HepG2 (cell line): ENCODE measurements around the gene IRF2. TPM values are rescaled to one million over a fixed set of nuclear protein-coding genes. Genes with fewer than 3 reads are reported as not detected.
A peak's percentile ranks its signal among the peaks of the same experiment; 100 is the strongest.

ENCODE experiments used
- ARID2 ChIP-seq: sonication (generic); formaldehyde crosslinking; IDR thresholded peaks from 2 replicates; pipeline ENCODE4 v1.8.1; 2022; ENCODE audit warnings: mild to moderate bottlenecking, missing genetic modification reagents, borderline replicate concordance
- EED ChIP-seq: sonication (generic); formaldehyde crosslinking; IDR thresholded peaks from 2 replicates; pipeline ENCODE4 v1.5.0; 2020; ENCODE audit warnings: mild to moderate bottlenecking, missing genetic modification reagents
- ELF1 ChIP-seq: sonication (generic); formaldehyde crosslinking; IDR thresholded peaks from 2 replicates; pipeline ENCODE4 v1.4.0; 2020; ENCODE audit warnings: missing genetic modification reagents
- FOXP1 ChIP-seq, 2 experiments: fragments of 450-650 bp in 1 of 2; IDR thresholded peaks; 2 replicates each; pipeline ENCODE4 v1.6.1; 2017 to 2018; ENCODE audit warnings: antibody characterized with exemption in 1 of 2
- IKZF4 ChIP-seq: sonication (generic); formaldehyde crosslinking; IDR thresholded peaks from 2 replicates; pipeline ENCODE4 v1.5.1; 2020; ENCODE audit warnings: borderline replicate concordance, mild to moderate bottlenecking, low read depth, missing genetic modification reagents; ENCODE audit errors: not compliant biosample characterization
- KDM6A ChIP-seq: IDR thresholded peaks from 2 replicates; pipeline ENCODE4 v1.6.1; 2016; ENCODE audit warnings: low read depth
- MAF1 ChIP-seq: sonication (generic); formaldehyde crosslinking; IDR thresholded peaks from 2 replicates; pipeline ENCODE4 v1.5.0; 2020; ENCODE audit warnings: missing genetic modification reagents, borderline replicate concordance
- MEIS1 ChIP-seq: sonication (generic); formaldehyde crosslinking; IDR thresholded peaks from 2 replicates; pipeline ENCODE4 v1.9.0; 2021; ENCODE audit warnings: mild to moderate bottlenecking, missing genetic modification reagents, moderate library complexity, borderline replicate concordance
- MIXL1 ChIP-seq: IDR thresholded peaks from 2 replicates; pipeline ENCODE4 v1.6.1; 2016
- NFATC3 ChIP-seq: sonication (generic); formaldehyde crosslinking; IDR thresholded peaks from 2 replicates; pipeline ENCODE4 v1.5.1; 2020; ENCODE audit warnings: mild to moderate bottlenecking, missing genetic modification reagents
- RXRB ChIP-seq: IDR thresholded peaks from 2 replicates; pipeline ENCODE4 v1.6.1; 2016; ENCODE audit warnings: borderline replicate concordance, missing genetic modification reagents, missing compliant biosample characterization
- SCMH1 ChIP-seq: sonication (generic); formaldehyde crosslinking; IDR thresholded peaks from 2 replicates; pipeline ENCODE4 v1.9.0; 2021; ENCODE audit warnings: missing genetic modification reagents, mild to moderate bottlenecking, borderline replicate concordance
- SP2 ChIP-seq: sonication (generic); formaldehyde crosslinking; IDR thresholded peaks from 2 replicates; pipeline ENCODE4 v1.5.1; 2020; ENCODE audit warnings: mild to moderate bottlenecking, missing genetic modification reagents
- TARDBP ChIP-seq: sonication (generic); formaldehyde crosslinking; IDR thresholded peaks from 2 replicates; pipeline ENCODE4 v1.8.0; 2022; ENCODE audit warnings: mild to moderate bottlenecking, missing genetic modification reagents
- TSC22D2 ChIP-seq: sonication (generic); formaldehyde crosslinking; IDR thresholded peaks from 2 replicates; pipeline ENCODE4 v1.5.1; 2020; ENCODE audit warnings: missing genetic modification reagents, mild to moderate bottlenecking, borderline replicate concordance
- ZNF572 ChIP-seq: sonication (generic); formaldehyde crosslinking; IDR thresholded peaks from 2 replicates; pipeline ENCODE4 v1.5.1; 2020; ENCODE audit warnings: mild to moderate bottlenecking, missing genetic modification reagents
- ZNF790 ChIP-seq: sonication (generic); formaldehyde crosslinking; IDR thresholded peaks from 2 replicates; pipeline ENCODE4 v1.8.0; 2022; ENCODE audit warnings: missing genetic modification reagents, mild to moderate bottlenecking, borderline replicate concordance
- ZSCAN21 ChIP-seq: sonication (generic); formaldehyde crosslinking; IDR thresholded peaks from 2 replicates; pipeline ENCODE4 v1.8.0; 2022; ENCODE audit warnings: mild to moderate bottlenecking, missing genetic modification reagents, moderate library complexity, borderline replicate concordance
- polyA plus RNA-seq, 8 experiments: library from polyadenylated mRNA; depleted of rRNA in 3 of 8; stranded (reverse) in 7 of 8; unstranded in 1 of 8; fragments of >200 nt; fragmentation: Illumina TruSeq in 4 of 8; extraction: Trizol in 4 of 8; gene quantifications; 2 replicates each; pipeline versions ENCODE4 v1.2.1 to v1.2.3, GENCODE V29; 2011 to 2016; ENCODE audit warnings: low read depth in 4 of 8, missing spikeins in 1 of 8, mixed read lengths in 1 of 8; ENCODE audit not compliant: insufficient read depth in 1 of 8
- total RNA-seq, 5 experiments: library from RNA; depleted of rRNA; stranded (reverse); fragments of >200 nt; fragmentation: Illumina TruSeq; extraction: Trizol; gene quantifications; 2 replicates each; pipeline ENCODE4 v1.2.3, GENCODE V29; 2016; ENCODE audit warnings: low read depth in 1 of 5
- TF ChIP-seq, protein P1 (sequence below): sonication (generic); formaldehyde crosslinking; IDR thresholded peaks from 2 replicates; pipeline ENCODE4 v1.8.0; 2022; ENCODE audit warnings: mild to moderate bottlenecking, missing genetic modification reagents
- TF ChIP-seq, protein P2 (sequence below): sonication (generic); formaldehyde crosslinking; IDR thresholded peaks from 2 replicates; pipeline ENCODE4 v1.5.1; 2020; ENCODE audit warnings: missing genetic modification reagents, mild to moderate bottlenecking, borderline replicate concordance
- TF ChIP-seq, protein P3 (sequence below): IDR thresholded peaks from 2 replicates; pipeline ENCODE4 v1.6.1; 2016; ENCODE audit warnings: low read depth, borderline replicate concordance
- TF ChIP-seq, protein P4 (sequence below): sonication (generic); formaldehyde crosslinking; IDR thresholded peaks from 2 replicates; pipeline ENCODE4 v1.8.1; 2022; ENCODE audit warnings: mild to moderate bottlenecking, missing genetic modification reagents

IRF2 gene
- total and polyA plus RNA-seq, 2 of the 13 experiments (the other 11 are each of a cell fraction or from before 2014, with no cell fraction given) = 15.5 to 28.8 TPM

DNA sequence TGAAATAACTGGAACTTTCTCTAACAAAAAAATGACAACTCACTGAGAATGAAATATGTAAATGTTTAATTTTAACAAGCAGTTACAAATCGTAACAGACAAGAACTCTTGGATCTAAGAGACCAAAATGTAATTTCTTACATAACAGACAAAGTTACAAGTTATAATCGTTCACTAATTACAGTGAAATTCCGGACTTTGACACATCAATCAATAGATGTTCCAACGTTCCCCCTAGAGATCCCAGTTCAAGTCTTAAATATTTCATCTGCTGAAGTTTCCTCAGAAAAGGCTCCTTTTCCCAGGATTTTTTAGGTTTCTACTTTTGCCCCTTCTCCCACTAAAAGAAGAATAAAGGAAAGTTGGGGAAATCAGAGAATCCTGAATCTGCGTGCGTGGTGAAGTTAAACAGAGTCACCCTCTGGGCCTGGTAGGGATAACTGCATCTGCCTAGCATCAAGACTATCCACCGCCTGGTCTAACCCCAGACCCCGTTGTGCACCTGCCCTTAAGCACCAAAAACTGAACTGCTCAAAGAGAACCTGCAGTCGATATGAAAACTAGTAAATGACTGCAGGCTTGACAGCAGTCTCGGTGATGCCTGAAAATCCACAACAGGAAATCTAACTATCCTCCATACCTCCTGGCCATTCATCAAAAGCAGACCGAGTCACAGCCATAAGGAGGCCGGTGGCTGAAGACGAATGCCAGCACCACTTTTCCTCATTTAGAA, 2.3 kb downstream of the IRF2 start (continued):
- TF ChIP-seq, protein P1, sequence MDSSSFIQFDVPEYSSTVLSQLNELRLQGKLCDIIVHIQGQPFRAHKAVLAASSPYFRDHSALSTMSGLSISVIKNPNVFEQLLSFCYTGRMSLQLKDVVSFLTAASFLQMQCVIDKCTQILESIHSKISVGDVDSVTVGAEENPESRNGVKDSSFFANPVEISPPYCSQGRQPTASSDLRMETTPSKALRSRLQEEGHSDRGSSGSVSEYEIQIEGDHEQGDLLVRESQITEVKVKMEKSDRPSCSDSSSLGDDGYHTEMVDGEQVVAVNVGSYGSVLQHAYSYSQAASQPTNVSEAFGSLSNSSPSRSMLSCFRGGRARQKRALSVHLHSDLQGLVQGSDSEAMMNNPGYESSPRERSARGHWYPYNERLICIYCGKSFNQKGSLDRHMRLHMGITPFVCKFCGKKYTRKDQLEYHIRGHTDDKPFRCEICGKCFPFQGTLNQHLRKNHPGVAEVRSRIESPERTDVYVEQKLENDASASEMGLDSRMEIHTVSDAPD = no peak
- no peak for TF ChIP-seq NFATC3 (CRISPR knock-in tag)
- no peak for TF ChIP-seq EED
- TF ChIP-seq ARID2 (CRISPR knock-in tag) = 0 out of 2 replicates have a peak, but pooled peaks have one; percentile 48
- TF ChIP-seq SCMH1 = no peak
- TF ChIP-seq MIXL1 (CRISPR knock-in tag) = peak; percentile 14; the same call in 1 of the 2 replicates
- TF ChIP-seq FOXP1 (IDR thresholded peaks at IDR 0.05) = no peak
- no peak for TF ChIP-seq FOXP1 (CRISPR knock-in tag; IDR thresholded peaks at IDR 0.05)
- no peak for TF ChIP-seq SP2
- TF ChIP-seq ZSCAN21 = no peak
- TF ChIP-seq ELF1 (CRISPR knock-in tag) = no peak
- TF ChIP-seq MAF1 (CRISPR knock-in tag) = no peak
- no peak for TF ChIP-seq ZNF572 (CRISPR knock-in tag)
- no peak for TF ChIP-seq ZNF790 (CRISPR knock-in tag)
- TF ChIP-seq, protein P2, sequence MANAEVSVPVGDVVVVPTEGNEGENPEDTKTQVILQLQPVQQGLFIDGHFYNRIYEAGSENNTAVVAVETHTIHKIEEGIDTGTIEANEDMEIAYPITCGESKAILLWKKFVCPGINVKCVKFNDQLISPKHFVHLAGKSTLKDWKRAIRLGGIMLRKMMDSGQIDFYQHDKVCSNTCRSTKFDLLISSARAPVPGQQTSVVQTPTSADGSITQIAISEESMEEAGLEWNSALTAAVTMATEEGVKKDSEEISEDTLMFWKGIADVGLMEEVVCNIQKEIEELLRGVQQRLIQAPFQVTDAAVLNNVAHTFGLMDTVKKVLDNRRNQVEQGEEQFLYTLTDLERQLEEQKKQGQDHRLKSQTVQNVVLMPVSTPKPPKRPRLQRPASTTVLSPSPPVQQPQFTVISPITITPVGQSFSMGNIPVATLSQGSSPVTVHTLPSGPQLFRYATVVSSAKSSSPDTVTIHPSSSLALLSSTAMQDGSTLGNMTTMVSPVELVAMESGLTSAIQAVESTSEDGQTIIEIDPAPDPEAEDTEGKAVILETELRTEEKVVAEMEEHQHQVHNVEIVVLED (CRISPR knock-in tag) = no peak
- TF ChIP-seq RXRB = no peak
- TF ChIP-seq KDM6A = 0 out of 2 replicates have a peak, but pooled peaks have one; percentile 19
- TF ChIP-seq TARDBP (CRISPR knock-in tag) = no peak
- no peak; the same call in 1 of the 2 replicates for TF ChIP-seq TSC22D2 (CRISPR knock-in tag)
- TF ChIP-seq, protein P3, sequence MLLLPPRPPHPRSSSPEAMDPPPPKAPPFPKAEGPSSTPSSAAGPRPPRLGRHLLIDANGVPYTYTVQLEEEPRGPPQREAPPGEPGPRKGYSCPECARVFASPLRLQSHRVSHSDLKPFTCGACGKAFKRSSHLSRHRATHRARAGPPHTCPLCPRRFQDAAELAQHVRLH (CRISPR knock-in tag) = no peak
- TF ChIP-seq, protein P4, sequence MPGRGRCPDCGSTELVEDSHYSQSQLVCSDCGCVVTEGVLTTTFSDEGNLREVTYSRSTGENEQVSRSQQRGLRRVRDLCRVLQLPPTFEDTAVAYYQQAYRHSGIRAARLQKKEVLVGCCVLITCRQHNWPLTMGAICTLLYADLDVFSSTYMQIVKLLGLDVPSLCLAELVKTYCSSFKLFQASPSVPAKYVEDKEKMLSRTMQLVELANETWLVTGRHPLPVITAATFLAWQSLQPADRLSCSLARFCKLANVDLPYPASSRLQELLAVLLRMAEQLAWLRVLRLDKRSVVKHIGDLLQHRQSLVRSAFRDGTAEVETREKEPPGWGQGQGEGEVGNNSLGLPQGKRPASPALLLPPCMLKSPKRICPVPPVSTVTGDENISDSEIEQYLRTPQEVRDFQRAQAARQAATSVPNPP (CRISPR knock-in tag) = no peak
- no peak for TF ChIP-seq MEIS1 (CRISPR knock-in tag)
- no peak for TF ChIP-seq IKZF4 (CRISPR knock-in tag)
